ENCODE data around the gene FLT1. TPM values are rescaled to one million over a fixed set of nuclear protein-coding genes. Genes with fewer than 3 reads are reported as not detected.

Gene FLT1
- total and polyA plus RNA-seq, 2 of the 13 experiments (the other 11 are each of a cell fraction or from before 2014, with no cell fraction given): 0.02 TPM; not detected in 1

- ATAC-seq: peak; percentile 80
- 0% methylated on average over 2 of the region's 5 CpGs for WGBS (ENCODE audit: low lambda C conversion rate)
- no TSS peak for BruUV-seq (replicated peaks)
- H3K9ac ChIP-seq (ENCODE audit: insufficient read depth, low read depth, low read length): 0 out of 2 replicates have a peak overlapping the region, but pooled peaks have one; percentile 21
- FAIRE-seq: peak; percentile 18
- no peak overlapping the region for H3K27ac ChIP-seq (ENCODE audit: extremely low read length, insufficient read depth, low read length)
- in situ Hi-C loops (cut with HindIII; ENCODE audit: extremely low pct_ligation_motif_present, low pct_unique_long_range_greater_than_20kb) (no loop called here), intact Hi-C loops (cut with micrococcal nuclease; ENCODE audit: unreplicated experiment) (no loop called here)
- H3K4me1 ChIP-seq (ENCODE audit: insufficient read depth, low read length): peaks cover 38% of the 10 kb centered on the region
- CTCF ChIA-PET (ENCODE audit: low intra/inter-chr PET ratio, low total read pairs): no interaction called here
- H3K79me2 ChIP-seq (ENCODE audit: insufficient read depth, low read length): no peaks in the 10 kb centered on the region
- peak overlapping the region; percentile 75 for H3K4me2 ChIP-seq (ENCODE audit: low read depth, low read length)
- DNase-seq (ENCODE audit: low spot score): peak; percentile 61
- peak overlapping the region; percentile 36 for H2AFZ ChIP-seq (ENCODE audit: low read length)
- H3K9me3 ChIP-seq (ENCODE audit: low read length): no peaks in the 10 kb centered on the region
- H3K27me3 ChIP-seq (ENCODE audit: control insufficient read depth in 1 of 2, insufficient read depth in 2 of 2, low read length in 2 of 2): no peaks in the 10 kb centered on the region
- H3K4me3 ChIP-seq (replicated peaks in 1 of 3; ENCODE audit: insufficient read depth in 1 of 3, low read depth in 2 of 3, low read length in 3 of 3): peak overlapping the region in 1 of 3 experiments; percentile 49; a peak in 2 of 6 replicates
- POLR2A ChIA-PET: no interaction called here
- H4K20me1 ChIP-seq (ENCODE audit: insufficient read depth, low read length): no peaks in the 10 kb centered on the region
- H3K36me3 ChIP-seq (replicated peaks in 1 of 2; ENCODE audit: control insufficient read depth in 1 of 2, insufficient read depth in 2 of 2, low read length in 2 of 2): no peaks in the 10 kb centered on the region
- TF ChIP-seq FOXM1 (CRISPR knock-in tag; IDR thresholded peaks at IDR 0.05) (no peak), PAXIP1 (CRISPR knock-in tag; conservative IDR thresholded peaks at IDR 0.05) (peak; percentile 28; the same call in 1 of the 2 replicates), ZIK1 (CRISPR knock-in tag; IDR thresholded peaks at IDR 0.05; ENCODE audit: borderline replicate concordance, low read depth) (no peak), ZNF768 (CRISPR knock-in tag; IDR thresholded peaks at IDR 0.05) (no peak), ZNF431 (CRISPR knock-in tag; IDR thresholded peaks at IDR 0.05; ENCODE audit: borderline replicate concordance, low read depth) (no peak), SIX4 (CRISPR knock-in tag; IDR thresholded peaks at IDR 0.05) (no peak), TEAD3 (CRISPR knock-in tag; optimal IDR thresholded peaks at IDR 0.05; ENCODE audit: borderline replicate concordance) (peak; percentile 54), SAFB2 (CRISPR knock-in tag; IDR thresholded peaks at IDR 0.05; ENCODE audit: borderline replicate concordance, low read depth) (no peak), TBP (CRISPR knock-in tag; IDR thresholded peaks at IDR 0.05) (no peak), MAFK (conservative IDR thresholded peaks at IDR 0.05 in 1 of 2, IDR thresholded peaks at IDR 0.05 in 1 of 2; ENCODE audit: low read length in 2 of 2) (peak; percentile 87 to 88), RARA (CRISPR knock-in tag; IDR thresholded peaks at IDR 0.05) (no peak), EP300 (IDR thresholded peaks at IDR 0.05; ENCODE audit: low read depth in 2 of 2, low read length in 2 of 2) (no peak), EP300 (CRISPR knock-in tag; IDR thresholded peaks at IDR 0.05; ENCODE audit: borderline replicate concordance) (no peak), ARID5B (CRISPR knock-in tag; IDR thresholded peaks at IDR 0.05) (0 out of 2 replicates have a peak, but pooled peaks have one; percentile 11), ZSCAN5A (CRISPR knock-in tag; IDR thresholded peaks at IDR 0.05; ENCODE audit: borderline replicate concordance) (no peak), JUN (CRISPR knock-in tag; IDR thresholded peaks at IDR 0.05) (no peak), NR1H2 (CRISPR knock-in tag; IDR thresholded peaks at IDR 0.05; ENCODE audit: borderline replicate concordance, low read depth) (no peak)
Measured at GRCh38 chr13:28316129-28316528, 178.8 kb downstream of the FLT1 start.
